HG02588 (cell line): Measurements from ENCODE around the gene GPHN.
"Not testable (repeated sequence)": the region's sequence is repeated elsewhere in the genome, so short reads cannot be mapped to it uniquely, and the experiment has no call there.

Source experiments
- ATAC-seq: cut with Tn5 transposase; IDR thresholded peaks from one replicate; pipeline ENCODE4 v1.9.1; 2021; ENCODE audit warnings: mild to moderate bottlenecking, moderate library complexity; ENCODE audit not compliant: unreplicated experiment

Gene GPHN

DNA sequence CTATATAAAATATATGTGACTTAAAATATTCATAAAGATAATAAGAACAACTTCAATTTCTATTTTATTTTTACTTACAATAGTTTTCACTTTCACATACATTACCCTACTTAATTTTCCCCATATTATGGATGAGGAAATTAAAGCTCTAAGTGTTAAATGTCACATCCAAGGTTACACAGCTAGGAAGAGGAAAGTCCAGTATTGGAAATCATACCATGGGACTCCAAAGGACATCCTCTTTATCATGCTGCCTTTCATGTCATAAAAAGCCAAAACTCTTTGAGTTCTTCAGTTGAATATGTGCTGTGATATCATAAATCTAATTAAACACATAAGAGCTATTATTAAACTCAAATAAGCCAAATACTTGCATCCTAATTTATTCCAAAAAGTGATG is 508.9 kb downstream of the GPHN start:
- ATAC-seq = no peak

- ATAC-seq = no peak
Measured at GRCh38 chr14:67018720-67019119, 510.8 kb downstream of the GPHN start.

GRCh38 chr14:67019796-67020195 is 511.8 kb downstream of the GPHN start:
- ATAC-seq = no peak

GRCh38 chr14:67031920-67032774 is 524.2 kb downstream of the GPHN start:
- no peak for ATAC-seq

- ATAC-seq = no peak
Measured at GRCh38 chr14:67045440-67045839, 537.5 kb downstream of the GPHN start.

- no peak for ATAC-seq
Measured at GRCh38 chr14:67050896-67051295, 542.9 kb downstream of the GPHN start.

DNA sequence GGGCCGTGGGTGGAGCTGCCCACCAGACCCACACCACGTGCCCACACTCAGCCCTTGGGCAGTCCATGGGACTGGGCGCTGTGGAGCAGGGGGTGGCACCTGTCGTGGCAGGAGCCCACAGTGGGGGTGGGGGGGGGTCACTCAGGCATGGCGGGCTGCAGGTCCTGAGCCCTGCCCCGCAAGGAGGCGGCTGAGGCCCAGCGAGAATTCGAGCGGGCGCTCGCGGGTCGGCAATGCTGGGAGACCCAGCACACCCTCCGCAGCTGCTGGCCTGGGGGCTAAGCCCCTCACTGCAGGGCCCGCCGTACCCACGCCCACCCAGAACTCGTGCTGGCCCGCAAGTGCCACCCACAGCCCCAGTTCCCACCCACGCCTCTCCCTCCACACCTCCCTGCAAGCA is 548.7 kb downstream of the GPHN start:
- ATAC-seq = no peak

GRCh38 chr14:67059596-67059995 is 551.6 kb downstream of the GPHN start:
- no peak for ATAC-seq

- ATAC-seq = no peak
Measured at GRCh38 chr14:67060546-67060945, 552.6 kb downstream of the GPHN start.

DNA sequence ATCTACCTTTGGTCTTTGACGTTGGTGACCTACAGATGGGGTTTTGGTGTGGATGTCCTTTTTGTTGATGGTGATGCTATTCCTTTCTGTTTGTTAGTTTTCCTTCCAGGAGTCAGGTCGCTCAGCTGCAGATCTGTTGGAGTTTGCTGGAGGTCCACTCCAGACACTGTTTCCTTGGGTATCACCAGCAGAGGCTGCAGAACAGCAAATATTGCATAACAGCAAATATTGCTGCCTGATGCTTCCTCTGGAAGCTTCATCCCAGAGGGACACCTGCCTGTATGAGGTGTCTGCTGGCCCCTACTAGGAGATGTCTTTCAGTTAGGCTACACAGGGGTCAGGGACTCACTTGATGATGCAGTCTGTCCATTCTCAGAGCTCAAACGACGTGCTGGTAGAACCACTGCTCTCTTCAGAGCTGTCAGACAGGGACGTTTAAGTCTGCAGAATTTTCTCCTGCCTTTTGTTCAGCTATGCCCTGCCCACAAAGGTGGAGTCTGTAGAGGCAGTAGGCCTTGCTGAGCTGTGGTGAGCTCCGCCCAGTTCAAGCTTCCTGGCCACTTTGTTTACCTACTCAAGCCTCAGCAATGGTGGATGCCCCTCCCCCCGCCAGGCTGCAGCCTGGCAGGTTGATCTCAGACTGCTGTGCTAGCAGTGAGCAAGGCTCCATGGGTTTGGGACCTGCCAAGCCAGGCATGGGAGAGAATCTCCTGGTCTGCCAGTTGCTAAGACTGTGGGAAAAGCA is 559.3 kb downstream of the GPHN start:
- ATAC-seq = not testable (repeated sequence)

- no peak for ATAC-seq
Measured at GRCh38 chr14:67068251-67068650, 560.3 kb downstream of the GPHN start.

GRCh38 chr14:67071506-67071905 is 563.6 kb downstream of the GPHN start:
- no peak for ATAC-seq

DNA sequence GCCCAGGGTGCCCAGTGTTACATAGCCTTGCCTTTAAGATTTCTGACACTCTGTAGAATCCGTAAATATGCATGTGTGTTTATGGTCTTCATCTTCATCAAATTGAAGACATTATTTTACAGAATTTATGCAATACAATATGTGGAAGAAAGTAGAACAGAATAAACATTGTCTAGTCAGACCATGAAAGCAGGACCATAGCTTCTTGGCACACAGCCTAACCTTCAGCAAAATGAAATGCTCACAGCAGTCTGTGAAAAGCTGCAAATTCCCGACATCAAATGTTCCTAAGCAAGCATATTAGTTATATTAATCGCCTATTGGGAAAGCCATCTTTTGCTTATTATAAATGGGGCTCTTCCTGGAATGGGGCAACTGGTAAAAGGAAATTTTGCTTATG is 570.0 kb downstream of the GPHN start:
- ATAC-seq = no peak

- no peak for ATAC-seq
Measured at GRCh38 chr14:67079846-67080245, 571.9 kb downstream of the GPHN start.

DNA sequence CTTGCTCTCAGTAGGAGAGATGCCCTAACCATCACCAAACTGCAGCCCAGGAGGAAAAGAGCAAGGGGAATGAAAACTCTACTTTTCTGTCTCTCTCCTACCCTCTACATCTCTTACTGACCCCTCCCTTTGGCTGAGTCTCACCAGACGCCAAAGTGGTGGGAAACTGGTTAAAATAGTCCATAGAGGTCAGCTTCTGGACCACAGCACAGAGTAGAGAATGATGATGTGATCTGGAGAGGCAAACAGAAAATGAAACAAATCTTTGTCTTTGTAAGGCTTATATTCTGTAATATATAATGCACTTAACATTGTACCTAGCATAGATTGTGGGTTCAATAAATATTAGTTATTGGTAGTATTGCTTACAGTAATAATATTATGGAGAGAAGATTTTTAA is 600.3 kb downstream of the GPHN start:
- ATAC-seq = no peak

GRCh38 chr14:67111022-67111421 is 603.1 kb downstream of the GPHN start:
- no peak for ATAC-seq

GRCh38 chr14:67112344-67112743 is 604.4 kb downstream of the GPHN start:
- no peak for ATAC-seq

DNA sequence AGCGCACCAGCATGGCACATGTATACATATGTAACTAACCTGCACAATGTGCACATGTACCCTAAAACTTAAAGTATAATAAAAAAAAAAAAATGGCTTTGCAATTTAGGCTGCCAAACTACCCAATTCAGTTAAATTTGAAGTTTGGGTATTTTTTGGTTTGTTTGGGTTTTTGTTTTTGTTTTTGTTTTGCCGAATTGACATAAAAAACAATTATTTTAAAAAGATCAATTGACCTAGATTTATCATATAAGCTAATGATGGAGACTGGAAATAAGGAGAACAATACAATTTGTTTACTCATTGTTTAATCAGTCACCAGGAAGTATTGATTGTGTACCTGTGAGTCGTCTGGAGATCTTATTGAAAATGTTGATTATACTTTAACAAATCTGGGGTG is 619.2 kb downstream of the GPHN start:
- no peak for ATAC-seq

DNA sequence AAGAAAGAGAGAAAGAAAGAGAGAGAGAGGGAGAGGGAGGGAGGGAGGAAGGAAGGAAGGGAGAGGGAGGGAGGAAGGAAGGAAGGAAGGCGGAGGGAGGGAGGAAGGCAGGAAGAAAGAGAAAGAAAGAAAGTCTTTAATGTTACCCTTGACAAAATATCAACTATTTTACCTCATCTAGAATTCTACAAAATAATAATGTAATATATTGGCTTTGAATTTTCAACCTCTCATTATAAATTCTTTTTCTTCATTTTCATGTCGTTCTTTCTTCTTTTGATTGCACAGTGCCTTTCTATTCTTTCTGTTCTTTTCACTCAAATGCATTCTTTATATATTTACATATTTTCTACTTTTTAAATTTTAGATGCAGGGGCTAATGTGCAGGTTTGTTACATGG is 621.8 kb downstream of the GPHN start:
- ATAC-seq = no peak

DNA sequence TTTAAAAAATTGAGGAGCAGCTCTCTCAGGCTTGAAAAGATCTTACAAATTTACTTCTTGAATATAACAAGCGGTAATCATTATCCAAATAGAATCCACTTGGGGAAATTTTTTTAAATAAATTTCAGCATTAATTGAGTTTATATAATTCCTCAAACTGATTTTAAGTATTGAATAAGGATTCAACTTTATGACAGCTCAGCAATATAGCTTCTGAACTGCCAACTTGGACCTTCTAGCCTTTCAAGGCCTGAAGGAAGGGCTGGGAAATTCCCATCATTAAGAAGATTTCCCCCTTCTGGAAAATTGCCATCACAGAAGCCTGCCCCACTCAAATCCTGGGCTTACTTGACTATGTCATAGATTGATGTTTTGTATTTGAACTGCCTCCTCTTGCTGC is 623.7 kb downstream of the GPHN start:
- no peak for ATAC-seq

GRCh38 chr14:67133144-67133543 is 625.2 kb downstream of the GPHN start:
- no peak for ATAC-seq
